AG10803 (cell line): Measurements from ENCODE around the gene NRSN2.
A peak's percentile ranks its signal among the peaks of the same experiment; 100 is the strongest.
"Not testable (repeated sequence)": the region's sequence is repeated elsewhere in the genome, so short reads cannot be mapped to it uniquely, and the experiment has no call there.

Source experiments
- DNase-seq: peaks from one replicate; pipeline ENCODE4 v3.0.0; 2010; ENCODE audit warnings: low read depth
- H3K4me3 ChIP-seq: 2 replicates; pipeline ENCODE4 v1.5.1; 2011; ENCODE audit warnings: mild to moderate bottlenecking, low read length, control low read depth
- TF ChIP-seq, protein P1 (sequence below): conservative IDR thresholded peaks from 2 replicates; pipeline ENCODE4 v1.5.1; 2011; ENCODE audit warnings: mild to moderate bottlenecking, low read length, control low read depth, inconsistent platforms

The NRSN2 gene

DNA sequence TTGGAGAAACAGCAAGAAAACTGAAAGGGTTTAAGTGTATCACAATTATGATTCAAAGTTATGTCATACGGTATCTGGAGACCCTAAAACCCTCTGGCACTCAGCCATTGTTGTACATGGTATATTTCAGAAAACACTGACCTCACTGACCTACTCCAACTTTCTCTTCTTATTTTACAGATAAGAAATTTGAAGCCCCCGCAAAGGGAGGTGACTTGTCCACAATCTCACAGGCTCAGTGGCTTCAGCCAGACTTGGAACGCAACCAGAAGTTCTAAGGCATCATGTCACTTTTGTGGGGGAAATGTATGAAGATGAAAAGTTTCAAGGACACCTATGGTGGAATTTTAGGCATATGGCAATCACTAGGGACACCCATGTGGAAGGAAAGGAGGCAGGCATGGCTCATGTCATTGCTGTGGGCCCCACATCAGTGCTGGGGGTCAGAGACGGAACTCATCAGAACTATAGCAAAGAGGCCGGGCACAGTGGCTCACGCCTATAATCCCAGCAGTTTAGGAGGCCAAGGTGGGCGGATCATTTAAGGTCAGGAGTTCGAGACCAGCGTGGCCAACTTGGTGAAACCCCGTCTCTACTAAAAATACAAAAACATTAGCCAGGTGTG is 28.5 kb downstream of the NRSN2 start:
- H3K4me3 ChIP-seq: no peak overlapping the region
- TF ChIP-seq, protein P1, sequence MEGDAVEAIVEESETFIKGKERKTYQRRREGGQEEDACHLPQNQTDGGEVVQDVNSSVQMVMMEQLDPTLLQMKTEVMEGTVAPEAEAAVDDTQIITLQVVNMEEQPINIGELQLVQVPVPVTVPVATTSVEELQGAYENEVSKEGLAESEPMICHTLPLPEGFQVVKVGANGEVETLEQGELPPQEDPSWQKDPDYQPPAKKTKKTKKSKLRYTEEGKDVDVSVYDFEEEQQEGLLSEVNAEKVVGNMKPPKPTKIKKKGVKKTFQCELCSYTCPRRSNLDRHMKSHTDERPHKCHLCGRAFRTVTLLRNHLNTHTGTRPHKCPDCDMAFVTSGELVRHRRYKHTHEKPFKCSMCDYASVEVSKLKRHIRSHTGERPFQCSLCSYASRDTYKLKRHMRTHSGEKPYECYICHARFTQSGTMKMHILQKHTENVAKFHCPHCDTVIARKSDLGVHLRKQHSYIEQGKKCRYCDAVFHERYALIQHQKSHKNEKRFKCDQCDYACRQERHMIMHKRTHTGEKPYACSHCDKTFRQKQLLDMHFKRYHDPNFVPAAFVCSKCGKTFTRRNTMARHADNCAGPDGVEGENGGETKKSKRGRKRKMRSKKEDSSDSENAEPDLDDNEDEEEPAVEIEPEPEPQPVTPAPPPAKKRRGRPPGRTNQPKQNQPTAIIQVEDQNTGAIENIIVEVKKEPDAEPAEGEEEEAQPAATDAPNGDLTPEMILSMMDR: no peak
- DNase-seq: no peak

DNA sequence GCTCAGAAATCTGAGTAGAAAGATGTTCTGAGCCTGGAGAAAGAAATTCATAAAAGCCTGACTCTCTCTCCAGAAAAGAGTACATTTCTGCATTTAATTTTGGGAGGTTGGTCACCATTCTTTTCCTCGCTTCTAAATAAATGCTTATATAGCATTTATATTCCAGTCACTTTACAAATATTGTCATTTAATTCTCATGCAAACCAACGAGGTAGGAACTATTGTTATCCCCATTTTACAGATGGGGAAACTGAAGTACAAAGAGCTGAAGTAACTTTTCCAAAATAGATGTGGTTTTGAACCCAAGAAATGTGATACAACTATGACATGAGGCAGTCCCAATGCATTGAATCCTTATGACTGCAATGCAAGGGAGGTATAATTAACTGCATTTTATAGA is 29.2 kb downstream of the NRSN2 start:
- TF ChIP-seq, protein P1: no peak
- no peak overlapping the region for H3K4me3 ChIP-seq
- no peak for DNase-seq

DNA sequence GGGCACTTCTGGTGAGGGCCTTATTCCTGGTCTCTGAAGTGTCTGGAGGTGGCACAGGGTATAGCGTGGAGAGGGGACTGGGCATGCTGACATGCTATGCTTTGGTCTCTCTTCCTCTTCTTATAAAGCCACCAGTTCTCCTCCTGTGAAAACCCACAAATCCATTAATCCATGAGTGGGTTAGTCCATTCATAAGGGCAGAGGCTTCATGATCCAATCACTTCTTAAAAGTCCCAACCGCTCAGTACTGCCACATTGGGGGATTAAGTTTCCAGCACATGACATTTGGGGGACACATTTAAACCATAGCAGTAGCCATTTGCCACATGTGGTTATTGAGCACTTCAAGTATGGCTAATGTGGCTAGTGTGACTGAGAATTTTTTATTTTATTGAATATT is 29.8 kb downstream of the NRSN2 start:
- DNase-seq: no peak
- no peak overlapping the region for H3K4me3 ChIP-seq
- TF ChIP-seq, protein P1: no peak

DNA sequence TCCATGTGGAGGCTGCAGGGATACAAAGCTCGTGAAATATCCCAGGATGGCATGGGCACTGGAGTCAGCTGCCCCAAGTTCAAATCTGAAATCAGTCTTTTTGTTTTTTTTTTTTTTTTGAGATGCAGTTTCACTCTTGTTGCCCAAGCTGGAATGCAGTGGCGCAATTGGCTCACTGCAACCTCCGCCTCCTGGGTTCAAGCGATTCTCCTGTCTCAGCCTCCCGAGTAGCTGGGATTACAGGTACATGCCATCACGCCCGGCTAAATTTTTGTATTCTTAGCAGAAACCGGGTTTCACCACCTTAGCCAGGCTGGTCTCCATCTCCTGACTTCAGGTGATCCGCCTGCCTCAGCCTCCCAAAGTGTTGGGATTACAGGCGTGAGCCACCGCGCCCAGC is 30.7 kb downstream of the NRSN2 start:
- not testable (repeated sequence) for H3K4me3 ChIP-seq, DNase-seq

DNA sequence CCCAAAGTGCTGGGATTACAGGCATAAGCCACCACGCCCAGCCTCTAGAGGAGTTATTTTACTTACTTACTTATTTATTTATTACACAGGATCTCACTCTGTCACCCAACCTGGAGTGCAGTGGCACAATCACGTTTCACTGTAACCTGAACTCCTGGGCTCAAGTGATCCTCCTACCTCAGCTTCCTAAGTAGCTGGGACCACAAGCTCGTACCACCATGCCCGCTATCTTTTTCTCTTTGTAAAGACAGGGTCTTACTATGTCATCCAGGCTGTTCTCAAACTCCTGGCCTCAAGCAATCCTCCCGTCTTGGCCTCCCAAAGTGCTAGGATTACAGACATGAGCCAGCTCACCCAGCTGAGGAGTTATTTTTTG is 32.0 kb downstream of the NRSN2 start:
- DNase-seq: no peak
- TF ChIP-seq, protein P1: no peak
- no peak overlapping the region for H3K4me3 ChIP-seq

DNA sequence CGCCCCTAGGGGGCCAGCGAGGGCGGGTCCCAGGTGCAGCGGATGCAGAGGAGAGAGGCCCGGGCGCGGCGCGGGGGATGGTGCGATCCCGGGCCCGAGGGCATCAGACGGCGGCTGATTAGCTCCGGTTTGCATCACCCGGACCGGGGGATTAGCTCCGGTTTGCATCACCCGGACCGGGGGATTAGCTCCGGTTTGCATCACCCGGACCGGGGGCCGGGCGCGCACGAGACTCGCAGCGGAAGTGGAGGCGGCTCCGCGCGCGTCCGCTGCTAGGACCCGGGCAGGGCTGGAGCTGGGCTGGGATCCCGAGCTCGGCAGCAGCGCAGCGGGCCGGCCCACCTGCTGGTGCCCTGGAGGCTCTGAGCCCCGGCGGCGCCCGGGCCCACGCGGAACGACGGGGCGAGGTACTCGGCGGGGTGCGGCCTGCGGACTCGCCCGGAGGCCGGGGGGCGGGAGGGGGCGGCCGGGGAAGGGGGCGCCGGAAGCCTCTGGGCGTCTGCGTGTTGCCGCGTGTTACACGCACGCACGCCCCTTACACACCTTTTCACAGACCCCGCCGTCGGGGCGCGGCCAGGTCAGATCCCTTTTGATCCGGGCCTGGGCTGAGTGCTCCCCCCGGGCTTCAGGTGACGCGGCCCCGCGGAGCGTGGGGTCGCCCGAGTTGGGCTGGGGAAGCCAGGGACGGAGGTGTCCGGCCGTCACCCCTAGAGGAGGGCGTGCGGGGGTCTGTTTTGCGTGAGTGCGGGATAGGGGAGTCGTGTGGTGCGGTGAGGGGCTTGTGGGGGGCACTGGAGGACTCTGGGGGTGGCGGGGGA is 34.1 kb downstream of the NRSN2 start:
- peak; percentile 86 for DNase-seq
- TF ChIP-seq, protein P1: 0 out of 2 replicates have a peak, but pooled peaks have one; percentile 6
- H3K4me3 ChIP-seq: peak overlapping the region; percentile 82

DNA sequence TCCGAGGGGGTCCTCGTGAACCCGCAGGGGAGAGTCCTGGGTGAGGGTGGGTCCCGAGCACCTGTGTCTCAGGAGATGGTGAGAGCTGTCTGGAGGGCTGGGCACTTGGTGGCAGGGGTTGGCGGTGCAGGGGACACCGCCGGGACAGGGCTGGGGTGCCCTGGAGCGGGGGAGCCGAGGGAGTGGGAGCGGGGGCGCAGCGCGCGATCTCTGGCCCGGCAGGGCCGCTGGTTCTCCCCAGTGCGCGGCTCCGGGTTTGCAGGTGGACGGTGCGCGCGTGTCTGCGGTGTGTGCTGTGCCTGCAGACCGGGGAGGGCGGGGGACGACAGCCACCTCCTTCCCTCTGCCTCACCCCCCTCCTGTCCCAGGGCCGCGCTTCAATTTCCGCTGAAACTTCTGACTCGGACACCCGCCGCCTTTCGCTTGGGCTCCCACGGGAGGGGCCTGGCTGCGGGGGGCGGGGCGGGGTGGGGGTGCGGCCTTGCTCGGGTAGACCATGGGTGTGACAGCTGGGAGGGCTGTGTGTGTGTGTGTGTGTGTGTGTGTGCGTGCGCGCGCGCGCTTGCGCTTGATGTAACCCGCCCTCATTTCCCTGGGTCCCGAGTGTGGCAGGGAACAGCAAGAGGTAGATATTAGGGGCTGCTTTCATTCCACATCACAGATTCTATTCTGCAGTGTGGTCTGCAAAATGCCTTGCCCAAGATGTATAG is 34.8 kb downstream of the NRSN2 start:
- DNase-seq: peak; percentile 90
- peak overlapping the region; percentile 82 for H3K4me3 ChIP-seq
- TF ChIP-seq, protein P1: no peak
